ENCODE results near the gene TEPSIN. TPM values are rescaled to one million over a fixed set of nuclear protein-coding genes. Genes with fewer than 3 reads are reported as not detected.

The TEPSIN gene
- total and polyA plus RNA-seq, 2 of the 8 experiments (the other 6 are each of a cell fraction or from before 2014, with no cell fraction given): 22.9 to 28.0 TPM

DNA sequence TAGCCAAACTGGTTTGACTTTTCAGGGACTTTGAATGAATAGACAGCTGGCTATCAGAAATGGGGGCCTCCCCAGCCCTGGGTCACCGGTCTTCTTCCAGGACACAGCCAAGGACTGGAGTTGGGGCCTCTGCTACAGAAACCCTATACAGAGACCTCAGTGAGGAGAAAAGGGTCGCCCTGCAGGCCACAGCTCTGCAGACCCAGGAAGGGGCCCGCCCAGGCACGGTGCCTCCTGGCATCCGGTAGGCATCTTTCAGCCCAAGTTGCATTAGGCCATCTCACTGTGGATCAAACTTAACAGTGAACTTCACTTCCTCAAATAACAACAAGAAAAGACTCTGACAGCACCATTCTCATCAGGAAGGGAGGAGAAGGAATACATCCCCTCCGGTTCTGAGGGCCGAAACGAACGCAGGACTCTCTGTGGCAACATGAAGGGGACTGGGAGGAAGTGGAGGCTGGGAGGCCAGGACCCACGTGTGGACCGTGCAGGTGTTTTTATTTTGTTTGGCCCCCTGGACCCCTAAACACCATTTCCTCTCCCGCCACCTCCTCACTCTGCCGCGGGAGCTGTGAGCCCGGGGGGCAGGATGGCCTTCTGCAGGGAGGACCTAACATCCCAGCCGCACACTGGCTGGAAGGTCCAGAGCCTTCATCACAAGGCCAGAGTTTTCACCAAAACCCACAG, 49.0 kb upstream of the TEPSIN start:
- Histone ChIP-seq H4K5ac (ENCODE audit: insufficient read length, low read depth, low read length) (no peak overlapping the region), H3K27me3 (replicated peaks in 1 of 4; ENCODE audit: control insufficient read depth in 3 of 4, extremely low read depth in 1 of 4, insufficient read depth in 3 of 4, low read length in 3 of 4) (no peaks in the 10 kb centered on the region), H3K79me2 (ENCODE audit: control insufficient read depth in 1 of 2, insufficient read depth in 2 of 2, low read length in 2 of 2) (peaks cover 0 to 20% of the 10 kb centered on the region in 2 experiments; a peak in 2 of 4 replicates), H4K20me1 (replicated peaks in 1 of 2; ENCODE audit: control insufficient read depth in 1 of 2, insufficient read depth in 2 of 2, low read length in 2 of 2) (peaks cover 10 to 18% of the 10 kb centered on the region in 2 experiments), H3K36me3 (ENCODE audit: control insufficient read depth in 2 of 4, insufficient read depth in 4 of 4, low read length in 3 of 4) (peaks cover 0 to 5% (median 2%) of the 10 kb centered on the region in 4 experiments; a peak in 2 of 8 replicates), H2BK120ac (replicated peaks; ENCODE audit: low read depth, low read length) (no peak overlapping the region), H3K4me1 (replicated peaks in 1 of 4; ENCODE audit: control insufficient read depth in 3 of 4, insufficient read depth in 4 of 4, low read length in 3 of 4) (peaks cover 0 to 7% (median 0%) of the 10 kb centered on the region in 4 experiments; a peak in 3 of 7 replicates), H3K56ac (replicated peaks; ENCODE audit: insufficient read length, low read depth, low read length) (no peak overlapping the region), H2BK15ac (ENCODE audit: low read length) (no peak overlapping the region), H3K4me2 (ENCODE audit: insufficient read depth in 1 of 2, low read depth in 2 of 2, low read length in 2 of 2) (no peak overlapping the region), H3K9me3 (ENCODE audit: insufficient read depth in 2 of 2, low read depth in 1 of 2, low read length in 1 of 2) (no peaks in the 10 kb centered on the region), H3K14ac (ENCODE audit: insufficient read length) (no peak overlapping the region), H3K4ac (replicated peaks; ENCODE audit: insufficient read length, low read depth, low read length) (no peak overlapping the region), H2BK20ac (ENCODE audit: low read length) (no peak overlapping the region), H2AFZ (ENCODE audit: low read length) (no peak overlapping the region), H2AK5ac (ENCODE audit: low read depth, low read length) (no peak overlapping the region), H3K4me3 (ENCODE audit: extremely low read depth in 1 of 4, insufficient read depth in 2 of 4, low read depth in 3 of 4, low read length in 4 of 4) (no peak overlapping the region), H3K23ac (ENCODE audit: insufficient read length) (no peak overlapping the region), H3K18ac (ENCODE audit: extremely low read depth, low read length) (no peak overlapping the region), H3K9ac (replicated peaks in 1 of 4; ENCODE audit: extremely low read depth in 1 of 4, low read depth in 3 of 4, low read length in 3 of 4) (no peak overlapping the region), H3K23me2 (ENCODE audit: low read depth, low read length) (no peaks in the 10 kb centered on the region), H4K91ac (replicated peaks; ENCODE audit: insufficient read length, low read length) (no peak overlapping the region), H3K79me1 (ENCODE audit: low read depth, low read length) (peaks cover 13% of the 10 kb centered on the region), H3K27ac (ENCODE audit: low read depth, low read length) (no peak overlapping the region), H2BK12ac (ENCODE audit: low read depth, low read length) (no peak overlapping the region), H4K8ac (ENCODE audit: extremely low read depth, insufficient read depth, low read length) (no peak overlapping the region; the same call in 1 of the 2 replicates), H2BK5ac (ENCODE audit: low read depth, low read length) (no peak overlapping the region)
- DNase-seq (ENCODE audit: low read depth in 1 of 2, low spot score in 2 of 2) (no peak), FAIRE-seq (no peak)
- ChIA-PET CTCF (ENCODE audit: partially characterized antibody) (interaction anchor here (0.9 to 2.0 kb wide), 4 partner anchors 26 to 114 kb away, joined by 3 to 7 read pairs (median 4); no protein-coding TSS in a partner anchor), POLR2A (ENCODE audit: partially characterized antibody) (interaction anchor here (1.3 kb wide), 1 partner anchor 250 kb away, joined by 4 read pairs; no protein-coding TSS in a partner anchor)
- 92% methylated on average over 16 of the region's 16 CpGs; no CpG with 5 or more reads in 1 of the 2 experiments for WGBS, 2 experiments (ENCODE audit: extremely low coverage in 1 of 2, insufficient coverage in 1 of 2, insufficient read length in 1 of 2, insufficient replicate concordance in 2 of 2, low coverage in 1 of 2, low lambda C conversion rate in 2 of 2, missing lambda C conversion rate in 1 of 2)
- TF ChIP-seq SIX5 (IDR thresholded peaks at IDR 0.05; ENCODE audit: low read depth, low read length) (no peak), CEBPB (IDR thresholded peaks at IDR 0.05; ENCODE audit: low read depth, low read length) (no peak), JUND (IDR thresholded peaks at IDR 0.05; ENCODE audit: low read length) (no peak), POLR2A (IDR thresholded peaks at IDR 0.05; ENCODE audit: control extremely low read depth in 1 of 2, low read depth in 2 of 2, low read length in 2 of 2) (no peak), POU5F1 (IDR thresholded peaks at IDR 0.05; ENCODE audit: low read depth, low read length) (no peak), EZH2 (IDR thresholded peaks at IDR 0.05; ENCODE audit: low read depth, low read length, severe bottlenecking) (no peak), SP2 (IDR thresholded peaks at IDR 0.05; ENCODE audit: low read length) (no peak), KDM4A (IDR thresholded peaks at IDR 0.05; ENCODE audit: low read depth, low read length, severe bottlenecking) (no peak), ASH2L (IDR thresholded peaks at IDR 0.05; ENCODE audit: low read length) (no peak)
- TF ChIP-seq, protein P1, sequence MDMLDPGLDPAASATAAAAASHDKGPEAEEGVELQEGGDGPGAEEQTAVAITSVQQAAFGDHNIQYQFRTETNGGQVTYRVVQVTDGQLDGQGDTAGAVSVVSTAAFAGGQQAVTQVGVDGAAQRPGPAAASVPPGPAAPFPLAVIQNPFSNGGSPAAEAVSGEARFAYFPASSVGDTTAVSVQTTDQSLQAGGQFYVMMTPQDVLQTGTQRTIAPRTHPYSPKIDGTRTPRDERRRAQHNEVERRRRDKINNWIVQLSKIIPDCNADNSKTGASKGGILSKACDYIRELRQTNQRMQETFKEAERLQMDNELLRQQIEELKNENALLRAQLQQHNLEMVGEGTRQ (IDR thresholded peaks at IDR 0.05; ENCODE audit: low read length): no peak
- TF ChIP-seq, protein P2, sequence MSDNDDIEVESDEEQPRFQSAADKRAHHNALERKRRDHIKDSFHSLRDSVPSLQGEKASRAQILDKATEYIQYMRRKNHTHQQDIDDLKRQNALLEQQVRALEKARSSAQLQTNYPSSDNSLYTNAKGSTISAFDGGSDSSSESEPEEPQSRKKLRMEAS (IDR thresholded peaks at IDR 0.05): no peak
- TF ChIP-seq, protein P3, sequence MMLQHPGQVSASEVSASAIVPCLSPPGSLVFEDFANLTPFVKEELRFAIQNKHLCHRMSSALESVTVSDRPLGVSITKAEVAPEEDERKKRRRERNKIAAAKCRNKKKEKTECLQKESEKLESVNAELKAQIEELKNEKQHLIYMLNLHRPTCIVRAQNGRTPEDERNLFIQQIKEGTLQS (IDR thresholded peaks at IDR 0.05; ENCODE audit: insufficient read depth, low read depth, low read length): no peak

Data from H1 (cell line).